Muscle of leg (tissue), 11 donors: ENCODE data around the gene NPC1. TPM values are rescaled to one million over a fixed set of nuclear protein-coding genes. Genes with fewer than 3 reads are reported as not detected.
A peak's percentile ranks its signal among the peaks of the same experiment; 100 is the strongest.

Source experiments
- DNase-seq: peaks from one replicate; pipeline ENCODE4 v3.0.0; 2013
- H3K27ac ChIP-seq: one replicate; pipeline ENCODE4 v1.5.1; 2013; ENCODE audit warnings: mild to moderate bottlenecking, low read length, control low read depth
- H3K27me3 ChIP-seq: one replicate; pipeline ENCODE4 v1.6.1; 2013; ENCODE audit warnings: low read length; ENCODE audit not compliant: control insufficient read depth, insufficient read depth
- H3K36me3 ChIP-seq: one replicate; pipeline ENCODE4 v1.6.1; 2013; ENCODE audit warnings: low read length; ENCODE audit not compliant: control insufficient read depth, insufficient read depth
- H3K4me1 ChIP-seq: one replicate; pipeline ENCODE4 v1.6.1; 2013; ENCODE audit warnings: low read length; ENCODE audit not compliant: control insufficient read depth, insufficient read depth
- H3K4me3 ChIP-seq: one replicate; pipeline ENCODE4 v1.5.1; 2013; ENCODE audit warnings: low read length, control low read depth
- H3K9me3 ChIP-seq: replicated peaks from 2 replicates; pipeline ENCODE4 v1.6.1; 2013; ENCODE audit warnings: low read depth, low read length; ENCODE audit not compliant: control insufficient read depth
- WGBS: methylation state at CpG from one replicate; pipeline ENCODE4 v1.1.5; 2013; ENCODE audit warnings: missing lambda C conversion rate; ENCODE audit not compliant: insufficient coverage; 5-methylcytosine and 5-hydroxymethylcytosine counted together
- polyA plus RNA-seq, 8 donors: library from polyadenylated mRNA; unstranded; fragments of 120-200 nt; gene quantifications; one replicate each; pipeline versions ENCODE4 v1.2.1 to v1.2.3, GENCODE V29; 2013; ENCODE audit warnings: inconsistent platforms in 1 of 8, low replicate concordance in 1 of 8; ENCODE audit not compliant: insufficient read length in 8 of 8, insufficient read depth in 1 of 8
- total RNA-seq: library from RNA; stranded (reverse); fragments of 120-200 nt; gene quantifications from one replicate; pipeline ENCODE4 v1.2.4, GENCODE V29; 2013

Gene NPC1
- total and polyA plus RNA-seq, 9 donors = 17.9 to 29.2 (median 25.3) TPM

DNA sequence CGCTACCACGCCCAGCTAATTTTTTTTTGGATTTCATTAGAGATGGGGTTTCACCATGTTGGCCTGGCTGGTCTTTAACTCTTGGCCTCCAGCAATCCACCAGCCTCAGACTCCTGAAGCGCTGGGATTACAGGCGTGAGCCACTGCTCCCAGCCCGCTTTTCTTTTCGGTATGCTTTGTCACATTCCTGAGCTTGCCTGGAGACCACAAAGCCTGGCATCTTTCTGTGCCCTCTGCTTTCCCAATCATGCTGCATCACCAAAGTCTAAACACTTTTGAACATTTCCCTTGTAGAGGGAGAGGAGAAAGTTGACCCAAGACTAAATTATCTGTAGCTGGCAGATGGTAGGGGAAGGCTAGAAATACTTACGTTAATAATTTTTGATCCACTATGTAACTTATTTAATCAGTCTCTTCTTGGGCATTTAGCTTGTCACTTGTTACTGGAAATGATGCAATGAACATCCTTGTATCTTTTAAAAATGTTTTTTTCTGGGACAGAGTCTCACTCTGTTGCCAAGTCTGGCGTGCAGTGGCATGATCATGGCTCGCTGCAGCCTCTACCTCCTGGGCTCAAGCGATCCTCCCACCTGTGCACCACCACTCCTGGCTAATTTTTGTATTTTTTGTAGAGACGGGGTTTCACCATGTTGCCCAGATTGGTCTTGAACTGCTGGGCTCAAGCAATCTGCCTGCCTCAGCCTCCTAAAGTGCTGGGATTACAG is 2.7 kb upstream of the NPC1 start:
- Histone ChIP-seq H3K27me3 (peaks cover 5% of the 10 kb centered on the region), H3K4me3 (no peak overlapping the region), H3K27ac (no peak overlapping the region), H3K4me1 (peaks cover 16% of the 10 kb centered on the region), H3K9me3 (no peaks in the 10 kb centered on the region), H3K36me3 (no peaks in the 10 kb centered on the region)
- no peak for DNase-seq
- WGBS = 82% methylated on average over 8 of the region's 11 CpGs

DNA sequence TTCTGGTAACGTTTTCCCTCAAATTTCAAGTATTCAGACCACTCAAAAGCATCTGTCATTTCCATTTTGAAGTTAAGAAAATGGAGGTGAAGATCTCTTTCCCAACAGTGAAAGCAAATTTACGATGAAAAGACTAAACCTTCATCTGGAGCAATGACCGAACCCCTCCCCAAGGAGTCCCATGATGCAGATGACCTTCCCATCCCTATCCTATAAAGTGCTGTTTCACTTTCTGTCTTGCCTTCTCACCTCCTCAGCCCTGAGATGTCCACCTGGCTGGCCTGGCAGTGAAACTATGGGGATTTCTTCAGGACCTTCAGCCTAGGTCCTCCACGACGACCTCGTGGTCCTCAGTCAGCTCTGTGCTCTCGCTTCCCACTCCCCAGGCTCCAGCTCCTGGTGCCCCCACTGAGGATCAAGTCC is 925 bp upstream of the NPC1 start:
- Histone ChIP-seq H3K36me3 (peaks cover 4% of the 10 kb centered on the region), H3K27me3 (peaks cover 5% of the 10 kb centered on the region), H3K4me3 (no peak overlapping the region), H3K4me1 (peaks cover 16% of the 10 kb centered on the region), H3K9me3 (no peaks in the 10 kb centered on the region), H3K27ac (no peak overlapping the region)
- 46% methylated on average over 6 of the region's 7 CpGs for WGBS
- DNase-seq = no peak

- 0% methylated on average over 12 of the region's 14 CpGs for WGBS
- Histone ChIP-seq H3K4me3 (peak overlapping the region; percentile 98), H3K36me3 (peaks cover 5% of the 10 kb centered on the region), H3K27me3 (peaks cover 5% of the 10 kb centered on the region), H3K4me1 (peaks cover 16% of the 10 kb centered on the region), H3K27ac (peak overlapping the region; percentile 100), H3K9me3 (no peaks in the 10 kb centered on the region)
- DNase-seq = no peak
These were observed 433 bp downstream of the NPC1 start for GRCh38 chr18:23585897-23586248.

- no peaks in the 10 kb centered on the region for H3K9me3 ChIP-seq
- H3K27me3 ChIP-seq = peaks cover 5% of the 10 kb centered on the region
- H3K4me3 ChIP-seq = peak overlapping the region; percentile 98
- peak overlapping the region; percentile 100 for H3K27ac ChIP-seq
- 13% methylated on average over 9 of the region's 19 CpGs for WGBS
- DNase-seq = peak; percentile 53
- H3K36me3 ChIP-seq = peaks cover 8% of the 10 kb centered on the region
- peaks cover 18% of the 10 kb centered on the region for H3K4me1 ChIP-seq
These were observed 1.1 kb downstream of the NPC1 start for GRCh38 chr18:23585007-23585871.

GRCh38 chr18:23584019-23584983 is 2.0 kb downstream of the NPC1 start:
- Histone ChIP-seq H3K4me1 (peaks cover 18% of the 10 kb centered on the region), H3K36me3 (peaks cover 9% of the 10 kb centered on the region), H3K9me3 (no peaks in the 10 kb centered on the region), H3K27ac (peak overlapping the region; percentile 100), H3K27me3 (peaks cover 5% of the 10 kb centered on the region), H3K4me3 (no peak overlapping the region)
- WGBS = 89% methylated on average over 12 of the region's 13 CpGs
- DNase-seq = no peak

DNA sequence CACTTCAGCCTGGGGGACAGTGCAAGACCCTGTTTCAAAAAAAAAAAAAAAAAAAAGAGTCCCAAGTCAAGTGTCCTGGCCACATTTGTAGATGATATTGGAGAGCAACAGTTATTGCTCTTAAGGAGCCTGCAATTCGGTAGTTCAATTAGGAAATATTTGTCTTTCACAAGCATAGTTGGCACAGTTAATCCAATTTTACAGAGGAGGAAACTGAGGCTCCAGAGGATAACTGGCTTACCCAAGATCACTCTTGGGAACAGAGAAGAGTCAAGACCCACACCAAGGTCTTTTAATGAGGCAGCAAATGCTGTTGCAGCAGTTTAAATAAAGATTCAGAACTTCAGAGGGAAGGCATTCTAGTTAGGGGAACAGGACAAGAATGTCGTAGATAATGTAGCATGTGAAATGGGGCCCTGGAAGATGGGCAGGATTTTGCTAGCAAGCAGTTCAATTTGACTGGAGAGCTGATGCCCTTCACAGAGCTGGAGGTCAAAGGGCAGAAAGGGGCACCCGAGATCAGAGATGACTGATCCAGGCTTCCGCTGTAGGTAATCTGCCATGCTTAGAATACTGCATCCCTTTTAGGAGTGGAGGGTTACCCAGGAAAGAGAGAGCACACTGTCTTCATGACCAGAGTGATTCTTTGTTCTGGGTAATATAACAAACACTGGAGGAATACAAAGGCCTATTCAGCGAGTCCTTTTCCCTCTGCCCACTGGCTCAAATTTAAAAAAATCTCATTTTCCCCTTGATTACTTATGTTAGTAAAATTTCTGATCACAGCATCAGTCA is 3.0 kb downstream of the NPC1 start:
- Histone ChIP-seq H3K4me1 (peaks cover 26% of the 10 kb centered on the region), H3K9me3 (no peaks in the 10 kb centered on the region), H3K27me3 (no peaks in the 10 kb centered on the region), H3K27ac (no peak overlapping the region), H3K4me3 (no peak overlapping the region), H3K36me3 (peaks cover 9% of the 10 kb centered on the region)
- 72% methylated on average over 3 of the region's 5 CpGs for WGBS
- no peak for DNase-seq

- H3K27ac ChIP-seq = no peak overlapping the region
- no peaks in the 10 kb centered on the region for H3K9me3 ChIP-seq
- 94% methylated on average over 3 of the region's 6 CpGs for WGBS
- H3K4me1 ChIP-seq = peaks cover 27% of the 10 kb centered on the region
- peaks cover 14% of the 10 kb centered on the region for H3K36me3 ChIP-seq
- no peaks in the 10 kb centered on the region for H3K27me3 ChIP-seq
- no peak overlapping the region for H3K4me3 ChIP-seq
- DNase-seq = no peak
These were observed 5.5 kb downstream of the NPC1 start for GRCh38 chr18:23580677-23581367.

GRCh38 chr18:23578891-23579653 is 7.2 kb downstream of the NPC1 start:
- DNase-seq = peak; percentile 59
- H3K4me1 ChIP-seq = peaks cover 22% of the 10 kb centered on the region
- no peaks in the 10 kb centered on the region for H3K9me3 ChIP-seq
- H3K27ac ChIP-seq = peak overlapping the region; percentile 29
- H3K4me3 ChIP-seq = no peak overlapping the region
- peaks cover 18% of the 10 kb centered on the region for H3K36me3 ChIP-seq
- 93% methylated on average over 6 of the region's 8 CpGs for WGBS
- H3K27me3 ChIP-seq = no peaks in the 10 kb centered on the region
